ENCODE results near the gene CPNE4.

DNA sequence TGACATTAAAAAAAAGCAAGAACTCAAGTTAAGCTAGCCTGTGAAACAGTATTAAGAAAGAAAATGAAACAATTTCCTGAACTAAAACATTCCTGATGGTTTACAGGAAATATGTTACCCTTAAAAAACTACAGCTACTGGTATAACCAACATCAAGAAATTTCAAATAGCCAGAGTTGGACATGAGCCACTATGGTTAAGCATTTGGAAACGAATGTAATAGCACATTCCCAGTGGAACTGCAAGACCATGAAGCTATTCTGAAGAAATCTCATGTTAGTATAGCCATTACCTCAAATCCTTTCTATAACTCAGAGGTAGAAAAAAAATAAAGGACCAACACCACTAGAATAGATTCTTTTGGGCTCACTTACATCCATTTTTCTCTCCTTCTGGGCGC lies 30.2 kb downstream of the CPNE4 start:
- TF ChIP-seq, protein P1, sequence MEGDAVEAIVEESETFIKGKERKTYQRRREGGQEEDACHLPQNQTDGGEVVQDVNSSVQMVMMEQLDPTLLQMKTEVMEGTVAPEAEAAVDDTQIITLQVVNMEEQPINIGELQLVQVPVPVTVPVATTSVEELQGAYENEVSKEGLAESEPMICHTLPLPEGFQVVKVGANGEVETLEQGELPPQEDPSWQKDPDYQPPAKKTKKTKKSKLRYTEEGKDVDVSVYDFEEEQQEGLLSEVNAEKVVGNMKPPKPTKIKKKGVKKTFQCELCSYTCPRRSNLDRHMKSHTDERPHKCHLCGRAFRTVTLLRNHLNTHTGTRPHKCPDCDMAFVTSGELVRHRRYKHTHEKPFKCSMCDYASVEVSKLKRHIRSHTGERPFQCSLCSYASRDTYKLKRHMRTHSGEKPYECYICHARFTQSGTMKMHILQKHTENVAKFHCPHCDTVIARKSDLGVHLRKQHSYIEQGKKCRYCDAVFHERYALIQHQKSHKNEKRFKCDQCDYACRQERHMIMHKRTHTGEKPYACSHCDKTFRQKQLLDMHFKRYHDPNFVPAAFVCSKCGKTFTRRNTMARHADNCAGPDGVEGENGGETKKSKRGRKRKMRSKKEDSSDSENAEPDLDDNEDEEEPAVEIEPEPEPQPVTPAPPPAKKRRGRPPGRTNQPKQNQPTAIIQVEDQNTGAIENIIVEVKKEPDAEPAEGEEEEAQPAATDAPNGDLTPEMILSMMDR (conservative IDR thresholded peaks at IDR 0.05; ENCODE audit: low read depth, low read length) = no peak
- TF ChIP-seq EZH2 (IDR thresholded peaks at IDR 0.05; ENCODE audit: borderline replicate concordance, low read depth, low read length, poor library complexity, severe bottlenecking) = no peak

All from A673 (cell line).